ENCODE data around the gene MLLT3.

The MLLT3 gene

DNA sequence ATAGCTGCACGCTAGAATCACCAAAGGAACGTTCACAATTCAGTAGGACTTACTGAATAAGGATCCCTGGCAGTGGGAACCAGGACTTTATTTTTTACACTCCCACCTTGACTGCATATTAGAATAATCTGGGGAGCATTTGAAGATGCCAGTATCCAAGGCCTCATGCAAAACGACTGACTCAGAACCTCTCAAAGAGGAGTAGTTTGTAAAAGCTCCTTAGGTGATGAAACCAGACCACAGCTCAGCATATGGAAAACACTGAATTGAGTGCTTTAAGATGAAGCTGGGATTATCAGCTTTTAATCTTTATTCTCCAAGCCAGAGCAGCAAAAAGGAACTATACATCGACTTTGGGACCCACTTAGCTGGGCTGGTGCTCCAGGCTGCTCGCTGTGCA lies 288.3 kb downstream of the MLLT3 start:
- no peaks in the 10 kb centered on the region for H3K9me3 ChIP-seq (ENCODE audit: control insufficient read depth, insufficient read depth, low read length)
- no peaks in the 10 kb centered on the region for H3K4me1 ChIP-seq (ENCODE audit: control insufficient read depth, insufficient read depth, low read length)
- no peaks in the 10 kb centered on the region for H3K27me3 ChIP-seq (ENCODE audit: control insufficient read depth, insufficient read depth, low read length)
- no peaks in the 10 kb centered on the region for H3K36me3 ChIP-seq (ENCODE audit: control insufficient read depth, insufficient read depth, low read length)
- H3K4me3 ChIP-seq (ENCODE audit: low read depth, low read length): no peak overlapping the region
- no peak overlapping the region for H3K9ac ChIP-seq (ENCODE audit: low read depth, low read length)

DNA sequence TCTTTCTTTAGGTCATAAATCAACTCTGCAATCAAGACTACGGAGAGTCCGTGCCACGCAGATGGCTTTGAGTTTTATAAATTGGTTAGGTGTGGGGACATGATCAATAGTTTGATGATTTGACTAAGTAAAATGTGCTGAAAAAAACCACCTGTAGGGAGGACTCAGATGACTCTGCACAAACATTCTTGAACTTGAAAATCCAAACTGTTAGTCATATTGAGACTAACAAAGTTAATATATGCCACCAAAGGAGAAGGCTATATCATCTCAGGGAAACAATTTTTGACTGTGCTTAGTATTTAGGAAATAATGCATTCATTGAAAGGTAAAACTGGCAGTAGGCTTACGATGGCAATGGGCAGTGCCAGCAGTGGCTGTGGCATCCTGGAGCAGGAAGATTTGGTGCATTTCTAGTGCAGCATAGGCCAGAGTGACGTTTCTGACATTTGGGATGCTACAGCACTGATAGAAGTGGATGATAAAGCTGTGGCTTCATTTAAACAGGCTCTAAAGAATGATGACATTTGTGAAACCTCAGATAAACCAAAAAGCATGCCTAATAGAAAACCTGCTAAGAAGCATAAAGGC lies 291.1 kb downstream of the MLLT3 start:
- Histone ChIP-seq H3K9me3 (ENCODE audit: control insufficient read depth, insufficient read depth, low read length) (no peaks in the 10 kb centered on the region), H3K27me3 (ENCODE audit: control insufficient read depth, insufficient read depth, low read length) (no peaks in the 10 kb centered on the region), H3K36me3 (ENCODE audit: control insufficient read depth, insufficient read depth, low read length) (no peaks in the 10 kb centered on the region), H3K9ac (ENCODE audit: low read depth, low read length) (no peak overlapping the region), H3K4me3 (ENCODE audit: low read depth, low read length) (no peak overlapping the region), H3K4me1 (ENCODE audit: control insufficient read depth, insufficient read depth, low read length) (no peaks in the 10 kb centered on the region)

DNA sequence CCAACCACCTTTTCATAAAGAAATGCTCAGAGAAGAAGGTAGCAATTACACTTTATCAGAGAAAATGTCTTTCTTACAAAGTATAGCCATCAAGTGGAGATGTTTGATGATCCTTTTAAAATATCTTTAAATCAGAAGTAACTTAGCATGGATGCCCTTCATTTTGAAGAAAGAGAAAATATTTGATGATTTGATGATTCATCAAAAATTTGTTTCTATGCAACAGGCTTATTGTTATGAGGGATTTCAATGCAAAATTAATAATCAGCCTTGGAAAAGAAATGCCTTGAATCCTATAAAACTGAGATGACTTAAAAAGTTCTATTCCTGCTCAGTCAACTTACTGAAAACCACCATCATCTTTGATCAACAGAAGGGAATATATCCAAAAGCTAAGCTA lies 291.6 kb downstream of the MLLT3 start:
- Histone ChIP-seq H3K36me3 (ENCODE audit: control insufficient read depth, insufficient read depth, low read length) (no peaks in the 10 kb centered on the region), H3K27me3 (ENCODE audit: control insufficient read depth, insufficient read depth, low read length) (no peaks in the 10 kb centered on the region), H3K4me1 (ENCODE audit: control insufficient read depth, insufficient read depth, low read length) (no peaks in the 10 kb centered on the region), H3K9me3 (ENCODE audit: control insufficient read depth, insufficient read depth, low read length) (no peaks in the 10 kb centered on the region), H3K4me3 (ENCODE audit: low read depth, low read length) (no peak overlapping the region), H3K9ac (ENCODE audit: low read depth, low read length) (no peak overlapping the region)

DNA sequence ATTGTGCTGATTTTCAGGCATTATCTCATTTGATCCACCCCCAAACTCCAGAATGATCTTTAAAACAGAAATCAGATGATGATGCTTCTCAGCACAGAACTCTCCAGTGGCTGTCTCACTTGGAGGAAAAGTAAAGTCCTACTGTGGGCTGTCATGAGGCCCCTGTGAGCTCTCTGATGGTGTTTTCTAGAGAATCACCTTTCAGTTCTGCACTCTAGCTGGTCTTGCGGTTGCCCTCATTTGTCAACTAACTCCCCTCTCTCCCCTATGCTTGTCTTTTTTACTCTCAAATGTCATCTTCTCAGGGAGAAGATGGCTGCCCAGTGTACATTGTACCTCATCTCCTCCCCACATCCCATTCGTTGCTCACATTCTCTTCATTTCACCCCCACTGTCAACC lies 295.8 kb downstream of the MLLT3 start:
- no peak overlapping the region for H3K9ac ChIP-seq (ENCODE audit: low read depth, low read length)
- no peaks in the 10 kb centered on the region for H3K36me3 ChIP-seq (ENCODE audit: control insufficient read depth, insufficient read depth, low read length)
- H3K27me3 ChIP-seq (ENCODE audit: control insufficient read depth, insufficient read depth, low read length): no peaks in the 10 kb centered on the region
- no peaks in the 10 kb centered on the region for H3K9me3 ChIP-seq (ENCODE audit: control insufficient read depth, insufficient read depth, low read length)
- H3K4me3 ChIP-seq (ENCODE audit: low read depth, low read length): no peak overlapping the region
- H3K4me1 ChIP-seq (ENCODE audit: control insufficient read depth, insufficient read depth, low read length): no peaks in the 10 kb centered on the region

DNA sequence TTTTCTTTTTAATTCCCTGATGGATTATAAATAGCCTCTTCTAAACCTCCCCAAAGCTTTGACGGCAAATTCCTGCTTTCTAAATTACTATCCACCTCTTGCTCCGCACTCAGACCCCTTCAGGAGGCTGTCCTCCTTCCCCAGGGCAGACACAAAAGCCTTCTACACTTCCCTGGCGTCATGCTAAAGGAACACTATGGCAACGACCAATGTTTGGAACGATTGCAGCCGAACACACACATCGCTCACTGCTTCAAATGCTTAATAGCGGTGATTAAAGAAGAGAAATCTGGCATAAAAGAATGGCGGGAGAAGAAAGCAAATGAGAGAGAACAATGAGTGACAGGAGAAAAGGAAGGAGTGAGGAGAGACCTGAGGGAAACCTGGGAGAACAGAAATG lies 297.3 kb downstream of the MLLT3 start:
- no peaks in the 10 kb centered on the region for H3K4me1 ChIP-seq (ENCODE audit: control insufficient read depth, insufficient read depth, low read length)
- no peak overlapping the region for H3K9ac ChIP-seq (ENCODE audit: low read depth, low read length)
- no peaks in the 10 kb centered on the region for H3K36me3 ChIP-seq (ENCODE audit: control insufficient read depth, insufficient read depth, low read length)
- H3K4me3 ChIP-seq (ENCODE audit: low read depth, low read length): no peak overlapping the region
- H3K27me3 ChIP-seq (ENCODE audit: control insufficient read depth, insufficient read depth, low read length): no peaks in the 10 kb centered on the region
- no peaks in the 10 kb centered on the region for H3K9me3 ChIP-seq (ENCODE audit: control insufficient read depth, insufficient read depth, low read length)

DNA sequence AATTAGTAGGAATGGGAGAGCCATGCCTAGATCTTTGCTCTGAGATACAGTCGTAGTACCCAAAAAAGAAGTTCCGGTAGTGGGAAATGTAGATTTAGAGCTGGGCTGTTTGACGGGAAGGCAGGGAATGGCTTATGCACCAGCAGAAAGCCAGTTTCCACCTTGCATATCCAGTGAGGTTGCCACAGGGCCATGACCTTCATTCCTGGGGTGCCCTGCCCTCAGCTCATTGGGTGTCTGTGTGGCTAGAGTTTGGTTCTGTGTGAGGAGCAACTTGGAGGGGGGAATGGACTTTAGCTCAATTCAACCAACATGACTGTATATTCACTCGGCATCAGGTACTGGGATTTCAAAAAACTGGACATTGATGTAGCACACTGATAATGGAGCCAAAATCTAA lies 300.1 kb downstream of the MLLT3 start:
- no peaks in the 10 kb centered on the region for H3K4me1 ChIP-seq (ENCODE audit: control insufficient read depth, insufficient read depth, low read length)
- no peaks in the 10 kb centered on the region for H3K36me3 ChIP-seq (ENCODE audit: control insufficient read depth, insufficient read depth, low read length)
- no peak overlapping the region for H3K9ac ChIP-seq (ENCODE audit: low read depth, low read length)
- H3K9me3 ChIP-seq (ENCODE audit: control insufficient read depth, insufficient read depth, low read length): no peaks in the 10 kb centered on the region
- H3K27me3 ChIP-seq (ENCODE audit: control insufficient read depth, insufficient read depth, low read length): no peaks in the 10 kb centered on the region
- H3K4me3 ChIP-seq (ENCODE audit: low read depth, low read length): no peak overlapping the region

DNA sequence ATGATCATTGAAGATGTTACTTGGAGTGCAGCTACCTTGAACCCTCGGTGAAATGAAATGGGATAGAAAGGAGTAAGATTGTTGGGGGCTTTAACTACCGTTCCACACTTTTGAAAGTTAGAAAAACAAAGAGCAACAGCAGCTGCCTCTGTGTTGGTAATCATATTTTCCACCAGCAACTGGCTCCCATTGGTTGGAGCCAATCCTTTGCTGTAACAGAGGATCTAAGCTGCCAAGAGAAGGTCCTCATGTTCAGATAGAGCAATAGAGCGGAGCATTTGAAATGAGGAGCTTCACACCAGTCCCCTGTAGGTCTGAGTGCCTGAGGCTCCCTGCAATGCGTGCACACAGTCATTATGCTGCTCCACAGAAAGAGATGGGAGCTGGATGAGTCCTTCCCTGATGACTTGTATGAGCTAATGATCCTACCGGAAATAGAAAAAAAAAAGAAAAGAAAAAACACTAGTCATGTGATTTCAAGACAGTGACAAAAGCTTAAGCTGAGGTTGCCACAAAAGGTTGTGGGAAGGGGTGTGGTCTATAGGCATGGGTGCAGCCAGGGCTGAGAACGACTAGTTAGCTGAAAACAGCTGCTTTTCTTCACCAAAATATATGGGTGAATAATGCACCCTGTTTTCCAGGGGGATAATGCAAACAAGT lies 300.7 kb downstream of the MLLT3 start:
- Histone ChIP-seq H3K4me3 (ENCODE audit: low read depth, low read length) (no peak overlapping the region), H3K9ac (ENCODE audit: low read depth, low read length) (no peak overlapping the region), H3K9me3 (ENCODE audit: control insufficient read depth, insufficient read depth, low read length) (no peaks in the 10 kb centered on the region), H3K4me1 (ENCODE audit: control insufficient read depth, insufficient read depth, low read length) (no peaks in the 10 kb centered on the region), H3K36me3 (ENCODE audit: control insufficient read depth, insufficient read depth, low read length) (no peaks in the 10 kb centered on the region), H3K27me3 (ENCODE audit: control insufficient read depth, insufficient read depth, low read length) (no peaks in the 10 kb centered on the region)

DNA sequence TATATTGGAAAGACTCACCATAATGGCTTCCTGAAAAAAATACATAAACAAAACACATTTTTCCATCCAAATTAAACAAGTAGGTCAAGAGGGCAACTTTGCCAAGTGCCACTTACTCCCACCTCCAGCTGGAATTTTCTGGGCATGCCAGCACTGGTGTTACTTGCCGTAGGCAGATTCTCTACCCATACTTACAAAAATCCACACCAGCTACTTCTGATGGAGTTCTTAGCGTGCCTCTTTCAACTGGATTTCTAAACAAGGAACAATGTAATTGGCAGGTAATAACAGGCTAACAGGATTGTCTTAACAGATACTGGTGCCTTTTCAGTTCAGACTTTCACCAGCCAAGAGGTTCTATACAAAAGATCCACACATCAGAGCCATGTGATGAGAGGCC lies 301.4 kb downstream of the MLLT3 start:
- H3K36me3 ChIP-seq (ENCODE audit: control insufficient read depth, insufficient read depth, low read length): no peaks in the 10 kb centered on the region
- H3K9ac ChIP-seq (ENCODE audit: low read depth, low read length): no peak overlapping the region
- H3K4me1 ChIP-seq (ENCODE audit: control insufficient read depth, insufficient read depth, low read length): no peaks in the 10 kb centered on the region
- H3K4me3 ChIP-seq (ENCODE audit: low read depth, low read length): no peak overlapping the region
- H3K9me3 ChIP-seq (ENCODE audit: control insufficient read depth, insufficient read depth, low read length): no peaks in the 10 kb centered on the region
- no peaks in the 10 kb centered on the region for H3K27me3 ChIP-seq (ENCODE audit: control insufficient read depth, insufficient read depth, low read length)

DNA sequence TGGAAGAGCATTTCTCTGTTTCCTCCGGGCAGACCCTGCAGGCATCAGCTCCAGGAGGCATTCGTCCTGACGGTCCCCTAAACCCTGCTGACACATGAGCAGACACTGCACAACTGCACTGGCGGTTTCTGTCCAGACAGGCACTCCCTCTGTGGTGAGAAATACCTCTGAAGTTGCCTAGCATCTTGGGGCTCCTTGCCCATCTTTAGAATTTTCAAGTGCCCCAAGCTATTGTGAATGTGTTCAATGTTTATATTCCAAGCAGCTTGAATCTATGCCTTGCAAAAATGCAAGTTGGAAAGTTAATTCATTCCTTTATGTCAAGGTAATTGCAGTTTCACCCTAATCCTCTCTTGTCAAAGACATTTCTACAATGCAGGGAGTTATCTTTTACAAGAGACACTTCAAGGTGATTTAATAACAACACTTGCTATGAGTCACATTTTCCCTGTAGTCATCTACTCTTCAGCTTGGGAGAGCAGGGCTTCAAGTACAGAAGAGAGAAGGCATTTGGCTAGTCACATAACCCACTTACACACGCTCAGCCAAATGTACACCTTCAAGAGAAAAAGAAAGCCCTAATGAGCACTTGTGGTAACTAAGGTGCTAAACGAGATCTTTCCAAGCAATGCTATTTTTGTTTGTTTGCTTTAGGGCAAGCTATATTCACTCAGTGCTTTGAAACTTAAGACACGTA lies 302.5 kb downstream of the MLLT3 start:
- H3K4me3 ChIP-seq (ENCODE audit: low read depth, low read length): no peak overlapping the region
- H3K9me3 ChIP-seq (ENCODE audit: control insufficient read depth, insufficient read depth, low read length): no peaks in the 10 kb centered on the region
- no peaks in the 10 kb centered on the region for H3K36me3 ChIP-seq (ENCODE audit: control insufficient read depth, insufficient read depth, low read length)
- no peak overlapping the region for H3K9ac ChIP-seq (ENCODE audit: low read depth, low read length)
- no peaks in the 10 kb centered on the region for H3K27me3 ChIP-seq (ENCODE audit: control insufficient read depth, insufficient read depth, low read length)
- H3K4me1 ChIP-seq (ENCODE audit: control insufficient read depth, insufficient read depth, low read length): no peaks in the 10 kb centered on the region

DNA sequence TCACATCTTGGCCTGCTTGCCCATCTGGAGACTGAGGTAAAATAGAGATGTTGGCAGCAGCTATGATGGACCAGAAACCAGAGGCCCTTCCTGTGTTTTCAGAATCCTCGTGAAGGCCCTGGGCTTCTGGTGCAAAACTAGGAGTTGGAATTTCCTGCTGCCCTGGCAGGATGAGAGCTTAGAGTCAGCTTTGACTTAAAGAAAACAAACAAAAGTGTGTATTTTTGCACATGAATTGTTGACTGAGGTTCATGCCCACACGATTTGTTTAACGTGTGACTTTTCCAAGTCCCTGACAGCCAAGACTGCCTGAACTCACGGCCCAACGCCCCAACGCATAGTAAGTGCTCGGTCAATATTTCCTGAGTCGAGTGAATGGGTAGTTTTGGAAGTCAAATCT lies 303.1 kb downstream of the MLLT3 start:
- Histone ChIP-seq H3K4me1 (ENCODE audit: control insufficient read depth, insufficient read depth, low read length) (no peaks in the 10 kb centered on the region), H3K36me3 (ENCODE audit: control insufficient read depth, insufficient read depth, low read length) (no peaks in the 10 kb centered on the region), H3K9ac (ENCODE audit: low read depth, low read length) (no peak overlapping the region), H3K4me3 (ENCODE audit: low read depth, low read length) (no peak overlapping the region), H3K27me3 (ENCODE audit: control insufficient read depth, insufficient read depth, low read length) (no peaks in the 10 kb centered on the region), H3K9me3 (ENCODE audit: control insufficient read depth, insufficient read depth, low read length) (no peaks in the 10 kb centered on the region)

DNA sequence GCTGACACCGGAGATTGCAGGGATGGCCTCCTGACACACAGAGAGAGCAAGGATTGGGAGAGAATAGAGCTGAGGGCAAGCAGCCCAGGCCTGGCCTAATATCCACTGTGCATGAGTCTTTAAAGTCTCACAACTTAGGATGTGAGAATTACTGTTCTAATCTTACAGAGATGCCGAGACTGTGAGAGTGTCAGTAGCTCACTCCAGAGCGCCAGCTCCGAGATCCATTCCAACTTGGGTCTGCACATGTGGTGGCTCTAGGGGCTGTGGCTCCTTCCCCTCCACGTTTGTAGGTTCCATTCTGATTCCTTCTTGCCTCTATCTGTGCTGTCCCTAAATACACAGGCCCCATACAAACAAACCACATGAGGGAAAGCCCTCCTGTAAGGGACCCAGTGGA lies 304.6 kb downstream of the MLLT3 start:
- no peaks in the 10 kb centered on the region for H3K4me1 ChIP-seq (ENCODE audit: control insufficient read depth, insufficient read depth, low read length)
- H3K4me3 ChIP-seq (ENCODE audit: low read depth, low read length): no peak overlapping the region
- no peak overlapping the region for H3K9ac ChIP-seq (ENCODE audit: low read depth, low read length)
- no peaks in the 10 kb centered on the region for H3K27me3 ChIP-seq (ENCODE audit: control insufficient read depth, insufficient read depth, low read length)
- H3K36me3 ChIP-seq (ENCODE audit: control insufficient read depth, insufficient read depth, low read length): no peaks in the 10 kb centered on the region
- H3K9me3 ChIP-seq (ENCODE audit: control insufficient read depth, insufficient read depth, low read length): no peaks in the 10 kb centered on the region

DNA sequence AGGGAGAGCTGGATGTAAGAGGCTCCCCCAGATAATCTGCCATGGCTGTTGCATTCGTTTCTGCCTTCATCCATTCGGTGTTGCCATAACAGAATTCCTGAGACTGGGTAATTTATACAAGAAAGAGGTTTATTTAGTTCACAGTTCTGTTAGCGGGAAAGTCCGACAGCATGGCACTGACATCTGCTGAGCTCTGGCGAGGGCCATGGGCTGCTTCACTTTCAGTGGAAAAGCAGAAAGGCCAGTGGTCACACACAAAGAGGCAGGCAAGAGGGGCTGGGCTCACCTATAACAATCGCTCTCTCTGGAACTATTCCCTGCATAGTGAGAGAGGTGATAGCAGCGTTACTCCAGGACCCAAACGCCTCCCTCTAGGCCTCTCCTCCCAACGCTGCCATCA lies 305.9 kb downstream of the MLLT3 start:
- Histone ChIP-seq H3K4me1 (ENCODE audit: control insufficient read depth, insufficient read depth, low read length) (no peaks in the 10 kb centered on the region), H3K27me3 (ENCODE audit: control insufficient read depth, insufficient read depth, low read length) (no peaks in the 10 kb centered on the region), H3K4me3 (ENCODE audit: low read depth, low read length) (no peak overlapping the region), H3K9me3 (ENCODE audit: control insufficient read depth, insufficient read depth, low read length) (no peaks in the 10 kb centered on the region), H3K36me3 (ENCODE audit: control insufficient read depth, insufficient read depth, low read length) (no peaks in the 10 kb centered on the region), H3K9ac (ENCODE audit: low read depth, low read length) (no peak overlapping the region)
